ENCODE measurements around the gene PLEKHM2.

The PLEKHM2 gene

DNA sequence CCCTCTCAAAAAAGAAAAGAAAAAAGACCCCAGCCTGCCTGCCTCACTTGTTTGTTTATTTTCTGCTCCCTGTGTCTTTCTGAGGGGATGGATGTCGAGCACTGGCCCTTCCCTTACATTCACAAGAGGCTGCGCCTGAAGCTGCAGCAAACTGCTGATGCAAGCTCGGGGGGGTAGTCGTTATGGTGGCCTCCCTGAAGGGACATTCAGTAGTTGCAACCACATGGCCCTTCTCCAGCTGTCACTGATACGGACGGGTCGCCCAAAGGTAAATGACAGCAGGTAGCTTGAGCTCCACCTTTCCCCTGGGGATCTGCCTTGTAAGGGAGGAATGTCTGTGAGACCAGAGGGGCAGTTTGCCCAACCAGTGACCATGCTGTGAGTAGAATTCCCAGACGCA, 17.7 kb downstream of the PLEKHM2 start:
- no peak for DNase-seq (ENCODE audit: low spot score)

GRCh38 chr1:15702722-15703550, 18.8 kb downstream of the PLEKHM2 start:
- DNase-seq (ENCODE audit: low spot score): no peak

DNA sequence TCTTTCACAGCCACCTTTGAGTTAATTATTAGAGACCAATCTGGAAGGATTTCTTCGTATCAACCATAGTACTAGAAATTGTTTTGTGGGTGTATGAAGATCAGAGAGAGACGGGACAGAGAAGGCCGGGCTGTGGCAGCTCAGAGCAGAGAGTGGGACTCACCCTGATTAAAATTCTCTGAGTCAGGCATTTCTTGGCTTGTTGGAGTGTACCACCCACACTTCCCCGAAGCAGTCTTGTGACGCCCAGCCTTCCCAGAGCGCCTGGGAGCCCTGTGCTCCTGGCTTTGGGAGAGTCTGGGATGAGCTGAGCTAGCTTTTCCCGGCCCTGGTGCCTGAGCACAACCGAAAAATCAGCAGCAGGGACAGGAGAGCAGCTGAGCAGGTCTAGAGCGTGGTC, 19.4 kb downstream of the PLEKHM2 start:
- DNase-seq (ENCODE audit: low spot score): no peak

GRCh38 chr1:15704526-15705183, 20.5 kb downstream of the PLEKHM2 start:
- DNase-seq (ENCODE audit: low spot score): no peak

DNA sequence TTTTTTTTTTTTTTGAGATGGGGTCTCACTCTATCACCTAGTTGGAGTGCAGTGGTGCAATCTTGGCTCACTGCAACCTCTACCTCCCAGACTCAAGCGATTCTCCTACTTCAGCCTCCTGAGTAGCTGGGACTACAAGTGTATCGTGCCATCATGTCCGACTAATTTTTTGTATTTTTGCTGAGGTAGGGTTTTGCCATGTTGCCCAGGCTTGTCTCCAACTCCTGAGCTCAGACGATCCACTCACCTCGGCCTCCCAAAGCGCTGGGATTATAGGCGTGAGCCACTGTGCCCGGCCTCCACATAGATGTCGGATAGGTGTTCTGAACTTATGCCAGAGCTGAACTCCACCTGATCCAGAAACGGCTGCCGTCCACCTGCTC, 21.1 kb downstream of the PLEKHM2 start:
- DNase-seq (ENCODE audit: low spot score): no peak

GRCh38 chr1:15706751-15707150, 22.6 kb downstream of the PLEKHM2 start:
- no peak for DNase-seq (ENCODE audit: low spot score)

- DNase-seq (ENCODE audit: low spot score): no peak
Measured at GRCh38 chr1:15707239-15707925, 23.3 kb downstream of the PLEKHM2 start.

DNA sequence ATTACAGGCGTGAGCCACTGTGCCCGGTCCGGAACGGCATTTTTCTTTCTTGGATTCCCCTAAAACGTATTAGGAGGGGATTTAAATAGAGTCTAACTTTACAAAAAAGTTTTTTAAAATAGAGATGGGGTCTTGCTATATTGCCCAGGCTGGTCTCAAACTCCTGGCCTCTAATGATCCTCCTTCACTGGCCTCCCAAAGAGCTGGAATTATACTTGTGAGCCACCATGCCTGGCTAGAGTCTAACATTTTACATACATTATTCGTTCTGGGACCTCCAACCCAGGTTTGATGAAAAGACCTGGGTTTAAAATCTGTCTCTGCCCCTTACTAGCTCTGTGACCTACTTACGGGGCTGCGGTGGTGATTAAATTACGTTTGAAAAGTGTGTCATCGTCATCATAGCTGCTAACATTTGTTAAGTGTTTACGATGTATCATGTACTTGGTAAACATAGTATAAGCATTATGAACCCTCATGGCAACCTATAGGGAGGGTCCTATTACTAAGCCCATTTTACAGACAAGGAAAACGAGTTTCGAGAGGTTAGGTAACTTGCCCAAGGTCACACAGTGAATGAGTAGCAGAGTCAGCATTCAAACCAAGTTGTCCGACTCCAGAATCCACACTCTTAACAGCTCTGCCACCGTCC, 24.5 kb downstream of the PLEKHM2 start:
- no peak for DNase-seq (ENCODE audit: low spot score)

GRCh38 chr1:15709226-15709625, 25.1 kb downstream of the PLEKHM2 start:
- no peak for DNase-seq (ENCODE audit: low spot score)

- DNase-seq (ENCODE audit: low spot score): no peak
Measured at GRCh38 chr1:15712168-15712567, 28.0 kb downstream of the PLEKHM2 start.

GRCh38 chr1:15714406-15715136, 30.5 kb downstream of the PLEKHM2 start:
- no peak for DNase-seq (ENCODE audit: low spot score)

DNA sequence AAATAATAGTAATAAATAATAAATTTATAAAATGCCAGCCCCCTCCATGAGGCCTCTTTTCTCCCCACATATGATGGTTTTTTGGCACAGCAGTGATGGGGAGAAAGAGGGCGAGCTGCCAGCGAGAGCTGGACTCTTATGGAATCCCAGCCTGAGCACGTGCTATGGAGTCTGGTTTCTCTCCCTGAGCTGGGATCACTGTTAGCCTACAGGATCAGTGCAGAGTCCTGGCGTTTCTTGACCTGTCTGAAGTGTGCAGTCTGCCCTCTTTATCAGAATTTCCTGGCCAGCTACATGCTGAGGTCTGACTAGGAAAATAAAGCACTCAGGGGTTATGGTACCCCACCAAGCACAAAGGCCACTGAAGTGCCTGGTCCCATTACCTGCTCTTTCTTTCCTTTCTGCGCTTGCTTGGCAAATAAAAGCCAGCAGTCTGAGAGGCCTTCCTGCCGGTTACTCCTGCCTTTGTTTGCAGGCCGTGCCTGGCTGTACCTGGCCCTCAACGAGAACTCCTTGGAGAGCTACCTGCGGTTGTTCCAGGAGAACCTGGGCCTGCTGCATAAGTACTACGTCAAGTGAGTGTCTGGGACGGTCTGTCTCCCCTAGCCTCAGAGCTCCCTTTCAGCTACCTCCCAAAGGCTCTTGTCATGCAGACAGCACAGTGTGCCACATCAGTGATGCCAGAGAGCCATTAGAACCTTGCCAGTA, 33.5 kb downstream of the PLEKHM2 start:
- DNase-seq (ENCODE audit: low spot score): no peak

GRCh38 chr1:15718199-15718601, 34.1 kb downstream of the PLEKHM2 start:
- DNase-seq (ENCODE audit: low spot score): no peak

DNA sequence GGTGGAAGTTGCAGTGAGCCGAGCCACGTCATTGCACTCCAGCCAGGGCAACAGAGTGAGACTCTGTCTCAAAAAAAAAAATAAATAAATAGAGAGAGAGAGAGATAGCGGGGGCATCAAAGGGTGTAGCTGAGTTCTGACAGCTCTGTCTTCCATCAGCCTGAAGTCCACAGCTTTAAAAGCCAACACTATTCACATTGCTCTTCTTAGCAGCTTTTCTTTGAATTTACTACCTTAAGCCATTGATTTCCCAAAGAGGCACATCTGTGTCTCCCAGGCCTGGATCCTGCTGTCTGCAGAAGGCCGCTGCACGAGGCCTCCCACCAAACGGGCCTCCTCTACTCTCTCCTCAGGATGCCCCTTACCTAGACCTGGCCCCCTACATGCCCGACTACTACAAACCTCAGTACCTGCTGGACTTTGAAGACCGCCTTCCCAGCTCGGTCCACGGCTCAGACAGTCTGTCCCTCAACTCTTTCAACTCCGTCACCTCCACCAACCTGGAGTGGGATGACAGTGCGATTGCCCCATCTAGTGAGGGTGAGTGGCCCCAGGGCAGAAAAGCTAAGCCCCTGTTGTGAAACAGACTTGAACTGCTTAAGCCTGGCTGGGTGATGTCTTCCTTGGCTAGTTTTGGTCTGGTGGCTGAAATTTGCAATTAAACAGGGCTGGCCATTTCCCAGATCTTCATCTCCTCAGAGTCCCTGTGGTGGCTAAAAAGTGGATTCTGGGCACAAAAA, 35.4 kb downstream of the PLEKHM2 start:
- DNase-seq (ENCODE audit: low spot score): no peak

DNA sequence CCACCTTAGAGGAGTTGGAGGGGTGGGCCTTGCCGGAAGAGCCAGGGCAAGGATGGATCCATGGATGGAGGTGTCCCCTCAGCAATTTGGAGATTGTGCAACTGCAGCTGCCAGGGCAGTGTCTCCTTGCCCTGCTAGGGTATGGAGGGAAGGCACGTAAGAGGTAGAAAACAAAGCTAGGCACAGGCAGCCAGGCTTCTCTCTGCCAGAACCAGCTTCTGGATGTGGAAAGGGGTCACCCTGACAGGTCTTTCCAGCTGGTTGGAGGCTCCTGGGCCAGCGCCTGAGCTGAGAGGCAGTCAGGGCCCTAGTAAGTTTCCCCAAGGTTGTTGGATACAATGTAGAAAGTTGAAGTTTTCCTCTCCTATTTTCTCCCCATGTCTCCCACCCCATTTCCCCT, 36.7 kb downstream of the PLEKHM2 start:
- no peak for DNase-seq (ENCODE audit: low spot score)

GRCh38 chr1:15722411-15722810, 38.3 kb downstream of the PLEKHM2 start:
- no peak for DNase-seq (ENCODE audit: low spot score)

- DNase-seq (ENCODE audit: low spot score): no peak
Measured at GRCh38 chr1:15722836-15723532, 38.9 kb downstream of the PLEKHM2 start.

- DNase-seq (ENCODE audit: low spot score): no peak
Measured at GRCh38 chr1:15723631-15724246, 39.6 kb downstream of the PLEKHM2 start.

Measured in CD4-positive, alpha-beta T cell treated with Interleukin-2 at 100 ng/mL for 4 hours (primary cell).